Heart right ventricle (tissue), 16 donors: ENCODE measurements around the gene FOXM1. TPM values are rescaled to one million over a fixed set of nuclear protein-coding genes. Genes with fewer than 3 reads are reported as not detected.

Experiments used
- ATAC-seq, 8 donors: fragments of 200-7000 bp; cut with Tn5 transposase; one replicate each; pipeline ENCODE4 v1.9.1; 2020; ENCODE audit warnings: mild to moderate bottlenecking in 8 of 8, moderate library complexity in 8 of 8, moderate number of reproducible peaks in 1 of 8
- DNase-seq, 2 donors: peaks; one replicate each; pipeline ENCODE4 v3.0.0-alpha.2; 2020
- H3K27ac ChIP-seq, 10 donors: fragments of 200-600 bp; sonication (generic) in 2 of 10; one replicate each; pipeline versions ENCODE4 v1.5.0 to v1.8.0; 2020 to 2022; ENCODE audit warnings: mild to moderate bottlenecking in 3 of 10
- H3K27me3 ChIP-seq, 7 donors: fragments of 200-600 bp; one replicate each; pipeline ENCODE4 v1.8.0; 2021 to 2022; ENCODE audit warnings: mild to moderate bottlenecking in 2 of 7
- H3K36me3 ChIP-seq, 9 donors: fragments of 200-600 bp; sonication (generic) in 1 of 9; one replicate each; pipeline versions ENCODE4 v1.5.0 to v1.8.0; 2020 to 2022; ENCODE audit warnings: mild to moderate bottlenecking in 2 of 9
- H3K4me1 ChIP-seq, 9 donors: fragments of 200-600 bp; sonication (generic) in 1 of 9; one replicate each; pipeline versions ENCODE4 v1.5.0 to v1.8.0; 2020 to 2022; ENCODE audit warnings: mild to moderate bottlenecking in 4 of 9
- H3K4me3 ChIP-seq, 10 donors: fragments of 200-600 bp; sonication (generic) in 2 of 10; one replicate each; pipeline versions ENCODE4 v1.5.0 to v1.8.0; 2020 to 2022; ENCODE audit warnings: mild to moderate bottlenecking in 7 of 10, moderate library complexity in 2 of 10
- H3K9me3 ChIP-seq, 11 donors: fragments of 200-600 bp in 10 of 11; sonication (generic) in 2 of 11; one replicate each; pipeline versions ENCODE4 v1.5.0 to v1.8.0; 2013 to 2022; ENCODE audit warnings: mild to moderate bottlenecking in 2 of 11, control low read depth in 1 of 11, moderate library complexity in 1 of 11
- CTCF ChIP-seq, 9 donors: fragments of 200-600 bp; sonication (generic) in 2 of 9; IDR thresholded peaks; one replicate each; pipeline versions ENCODE4 v1.5.0 to v1.8.0; 2021 to 2022; ENCODE audit warnings: antibody characterized with exemption in 9 of 9, mild to moderate bottlenecking in 5 of 9, moderate library complexity in 1 of 9
- WGBS, 2 donors: extraction: QIAGEN DNeasy Blood & Tissue Kit; methylation state at CpG; one replicate each; pipeline ENCODE4 v1.1.7; 2013; ENCODE audit warnings: inconsistent platforms in 1 of 2; 5-methylcytosine and 5-hydroxymethylcytosine counted together
- intact Hi-C, 10 donors: fragments of 100-400 bp; cut with DNase I; formaldehyde crosslinking; loops; one replicate each; pipeline versions ENCODE4 v1.11.1 to v1.14.2; 2022
- polyA plus RNA-seq, 2 donors: library from polyadenylated mRNA; stranded (reverse); fragments of 200-250 nt; gene quantifications; one replicate each; pipeline ENCODE4 v1.2.3, GENCODE V29; 2013
- total RNA-seq, 10 donors: library from RNA; stranded (reverse); fragmentation: NEBNext Ultra II Directional in 3 of 10; extraction: Animal tissue kit (Norgen Biotek cat#: 25700) in 3 of 10; gene quantifications; one replicate each; pipeline versions ENCODE4 v1.2.1 to v1.2.4, GENCODE V29; 2021 to 2023
- donor health status: Arrhythmogenic right ventricular cardiomyopathy.
- donor health status: ischemic (EF 13 %, LVEDD 7.1; RV severe dilation, severe dysfunction).
- donor health status: healthy with polysubstance abuse.
- donor health status: DM: no; HTN: yes; CAD: no.
- donor health status: DM: no; HTN: no; CAD: no.
- donor health status: ischemic (EF 25% LVEDD 6.9; RV normal size, moderate dysfunction).
- donor health status: ischemic (EF 25% LVEDD 5.7; RV mildly dilated, moderate dysfunction).
- donor health status: healthy.
- donor health status: DM: yes; HTN: yes; CAD: no.
- donor health status: Ischemic cardiomyopathy.
- donor health status: ischemic (EF 35%, LVEDD 5.7; RV mildly dilated, moderate dysfunction).
- donor health status: nonischemic (EF 11% LVEDD 7.7; RV severe dilation, severe dysfunction).
- donor health status: DM: yes; HTN: yes; CAD: no.
- donor health status: PGD.
- donor health status: ischemic (EF 29% LVEDD 5.4; RV normal size, mild dysfunction).
- donor health status: nonischemic (EF 23%, LVEDD 6.1; RV moderate dilation, normal function).

The FOXM1 gene
- total and polyA plus RNA-seq, 12 donors = 0.14 to 10.9 (median 0.59) TPM; not detected in 1

GRCh38 chr12:2923057-2923456 lies 46.1 kb upstream of the FOXM1 start:
- intact Hi-C loops = no loop called here
- H3K4me1 ChIP-seq = peaks cover 0 to 5% (median 0%) of the 10 kb centered on the region in 9 donors
- ATAC-seq (no peak), DNase-seq (no peak)
- H3K27me3 ChIP-seq = no peaks in the 10 kb centered on the region
- no peak overlapping the region for H3K4me3 ChIP-seq
- H3K36me3 ChIP-seq = peaks cover 0 to 85% (median 8%) of the 10 kb centered on the region in 9 donors
- no peaks in the 10 kb centered on the region for H3K9me3 ChIP-seq
- WGBS, 2 donors = 97 to 98% methylated on average over 9 of the region's 9 CpGs
- no peak for TF ChIP-seq CTCF (IDR thresholded peaks at IDR 0.05)
- H3K27ac ChIP-seq = no peak overlapping the region

- Histone ChIP-seq H3K27me3 (no peaks in the 10 kb centered on the region), H3K4me3 (no peak overlapping the region), H3K4me1 (peaks cover 0 to 5% (median 0%) of the 10 kb centered on the region in 9 donors), H3K9me3 (no peaks in the 10 kb centered on the region), H3K36me3 (peaks cover 0 to 82% (median 8%) of the 10 kb centered on the region in 9 donors), H3K27ac (no peak overlapping the region)
- ATAC-seq = no peak
- no peak for TF ChIP-seq CTCF (IDR thresholded peaks at IDR 0.05)
- 98% methylated on average over 2 of the region's 2 CpGs for WGBS, 2 donors
- no peak for DNase-seq
- intact Hi-C loops = no loop called here
Measured at GRCh38 chr12:2922329-2922728, 45.4 kb upstream of the FOXM1 start.

- 69 to 73% methylated on average over 2 of the region's 2 CpGs for WGBS, 2 donors
- Histone ChIP-seq H3K9me3 (no peaks in the 10 kb centered on the region), H3K27ac (no peak overlapping the region), H3K4me3 (no peak overlapping the region), H3K36me3 (peaks cover 0 to 79% (median 8%) of the 10 kb centered on the region in 9 donors), H3K4me1 (peaks cover 0 to 5% (median 0%) of the 10 kb centered on the region in 9 donors), H3K27me3 (no peaks in the 10 kb centered on the region)
- no peak for DNase-seq
- TF ChIP-seq CTCF (IDR thresholded peaks at IDR 0.05) = no peak
- ATAC-seq = no peak
- intact Hi-C loops = no loop called here
Measured at GRCh38 chr12:2919249-2919648, 42.3 kb upstream of the FOXM1 start.

GRCh38 chr12:2912216-2912575 lies 35.2 kb upstream of the FOXM1 start:
- 95 to 100% methylated on average over 3 of the region's 3 CpGs for WGBS, 2 donors
- Histone ChIP-seq H3K9me3 (no peaks in the 10 kb centered on the region), H3K4me3 (no peak overlapping the region), H3K27me3 (no peaks in the 10 kb centered on the region), H3K36me3 (peaks cover 0 to 75% (median 10%) of the 10 kb centered on the region in 9 donors), H3K4me1 (no peaks in the 10 kb centered on the region), H3K27ac (no peak overlapping the region)
- DNase-seq (no peak), ATAC-seq (no peak)
- no peak for TF ChIP-seq CTCF (IDR thresholded peaks at IDR 0.05)
- intact Hi-C loops = no loop called here
